ENCODE measurements around the gene ECSIT.

Gene ECSIT

GRCh38 chr19:11549386-11549953, 20.5 kb upstream of the ECSIT start:
- no peak for DNase-seq

GRCh38 chr19:11547929-11548700, 19.2 kb upstream of the ECSIT start:
- no peak for DNase-seq

DNA sequence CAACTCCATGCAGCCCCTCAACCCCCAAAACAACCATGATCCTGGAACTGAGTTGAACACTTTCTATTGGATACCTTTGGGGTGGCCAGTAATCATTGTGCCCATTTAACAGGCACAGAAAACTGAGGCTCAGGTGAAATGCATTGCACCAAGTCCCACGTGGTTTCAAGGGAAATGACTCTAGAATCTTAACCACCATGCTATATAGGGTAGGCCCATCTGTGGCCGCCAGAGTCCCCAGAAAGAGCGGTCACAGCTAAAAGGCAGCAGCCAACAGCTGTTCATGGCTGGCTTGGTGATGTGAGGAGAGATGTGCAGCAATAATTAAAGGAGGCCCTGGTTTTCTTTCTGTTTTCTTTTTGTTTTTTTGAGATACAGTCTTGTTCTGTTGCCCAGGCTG, 12.3 kb upstream of the ECSIT start:
- no peak for DNase-seq

GRCh38 chr19:11540645-11541044, 11.7 kb upstream of the ECSIT start:
- DNase-seq: no peak

GRCh38 chr19:11539495-11540365, 10.8 kb upstream of the ECSIT start:
- DNase-seq: no peak

DNA sequence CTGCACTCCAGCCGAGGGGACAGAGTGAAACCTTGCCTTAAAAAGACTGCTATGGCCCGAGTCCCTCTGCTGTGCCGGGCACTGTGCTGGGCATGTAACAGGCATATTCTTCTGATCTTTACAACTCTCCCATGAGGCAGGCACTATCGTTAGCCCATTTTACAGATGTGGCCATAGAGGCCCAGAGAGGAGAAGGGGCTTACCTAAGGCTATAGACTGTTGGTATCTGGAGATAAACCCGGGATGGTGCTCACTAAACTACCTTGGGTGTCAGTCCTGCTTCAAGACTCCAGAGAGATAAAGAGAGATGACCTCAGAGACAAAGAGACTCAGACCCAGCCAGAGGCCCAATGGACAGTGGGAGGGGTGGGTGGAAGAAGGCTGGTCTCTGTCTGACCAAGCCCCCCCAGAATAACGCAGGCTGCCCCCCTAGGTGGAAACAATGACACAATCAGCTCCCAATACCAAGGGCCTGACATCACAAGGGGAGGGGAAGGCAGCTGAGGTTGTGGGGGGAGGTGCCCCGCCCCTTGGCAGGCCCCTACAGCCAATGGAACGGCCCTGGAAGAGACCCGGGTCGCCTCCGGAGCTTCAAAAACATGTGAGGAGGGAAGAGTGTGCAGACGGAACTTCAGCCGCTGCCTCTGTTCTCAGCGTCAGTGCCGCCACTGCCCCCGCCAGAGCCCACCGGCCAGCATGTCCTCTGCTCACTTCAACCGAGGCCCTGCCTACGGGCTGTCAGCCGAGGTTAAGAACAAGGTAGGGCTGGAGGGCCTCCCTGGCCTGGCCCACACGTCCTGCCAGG, 9.5 kb upstream of the ECSIT start, which contains the start of gene CNN1:
Gene CNN1 (plus strand): TSS at position 620 of the 805 bp plus-strand sequence. CDS start 77 bp downstream, at position 697.
- DNase-seq: no peak

DNA sequence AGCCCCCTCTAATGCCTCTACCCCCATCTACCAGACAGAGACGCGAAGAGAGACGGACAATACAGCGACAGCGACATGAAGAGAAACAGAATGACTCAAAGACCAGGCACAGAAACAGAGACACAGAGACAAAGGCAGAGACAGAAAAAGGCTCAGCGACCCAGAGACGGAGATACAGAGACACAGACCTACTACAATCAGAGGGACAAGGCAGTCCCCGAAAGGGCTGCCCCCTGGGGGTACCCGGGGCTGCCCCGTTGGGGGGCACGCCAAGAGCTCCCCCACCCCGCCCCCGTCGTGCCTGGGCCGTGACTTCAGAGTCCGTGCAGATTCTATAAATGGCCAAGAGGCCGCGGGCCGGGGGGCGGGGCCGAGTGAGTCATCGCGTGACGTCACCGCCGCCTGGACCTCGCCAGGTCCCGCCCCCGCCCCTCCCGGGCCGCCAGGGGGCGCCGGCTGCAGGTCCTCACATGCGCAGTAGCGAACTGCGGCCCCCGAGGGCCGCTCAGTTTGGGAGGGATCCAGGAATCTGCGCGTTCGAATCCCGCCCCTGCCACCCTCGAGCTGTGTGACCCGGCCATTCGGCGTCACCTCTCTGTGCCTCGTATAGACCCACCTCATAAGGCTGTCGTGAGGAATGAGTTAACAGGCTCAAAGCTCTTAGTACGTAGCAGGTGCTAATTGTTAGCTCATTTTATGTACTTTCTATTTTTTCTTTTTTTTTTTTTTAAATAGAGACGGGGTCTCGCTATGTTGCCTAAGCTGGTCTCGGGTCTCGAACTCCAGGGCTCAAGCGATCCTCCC, 7.1 kb upstream of the ECSIT start:
- peak; percentile 93 for DNase-seq

DNA sequence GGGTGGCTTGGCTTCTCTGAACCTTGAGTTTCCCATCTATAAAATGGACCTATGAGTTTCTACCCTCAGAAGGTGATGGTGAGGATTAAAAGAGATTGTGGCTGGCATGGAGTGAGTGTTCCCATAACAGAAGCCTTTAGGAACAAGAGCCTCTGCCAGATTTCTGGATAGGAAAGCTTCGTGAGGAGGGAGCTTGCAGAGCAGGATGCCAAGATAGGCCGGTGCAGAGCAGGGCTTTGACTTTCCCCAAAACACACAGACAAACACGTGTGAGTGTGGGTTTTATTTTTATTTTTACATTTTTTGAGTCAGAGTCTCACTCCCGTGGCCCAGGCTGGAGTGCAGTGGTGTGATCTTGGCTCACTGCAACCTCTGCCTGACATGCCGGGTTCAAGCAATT, 6.0 kb upstream of the ECSIT start:
- no peak for DNase-seq

GRCh38 chr19:11534538-11534937, 5.6 kb upstream of the ECSIT start:
- DNase-seq: no peak

GRCh38 chr19:11530432-11530831, 1.5 kb upstream of the ECSIT start:
- peak; percentile 71 for DNase-seq

DNA sequence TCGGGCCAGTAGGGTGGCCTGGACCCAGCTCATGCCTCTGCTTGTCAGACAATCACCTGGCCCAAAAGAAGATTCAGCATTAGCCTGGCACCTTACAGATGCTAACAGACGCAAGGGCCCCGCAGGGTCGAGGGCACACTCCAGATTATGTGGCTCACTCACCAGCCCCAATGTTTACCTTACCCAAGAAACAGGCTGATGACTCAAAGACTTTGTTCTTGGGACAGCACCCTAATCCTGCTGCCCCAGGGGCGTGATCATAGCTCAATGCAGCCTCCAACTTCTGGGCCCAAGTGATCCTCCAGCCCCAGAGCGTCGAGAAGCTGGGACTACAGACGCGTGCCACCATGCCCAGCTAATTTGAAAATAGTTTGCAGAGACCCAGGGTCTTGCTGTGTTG, 9.8 kb downstream of the ECSIT start:
- DNase-seq: no peak

DNA sequence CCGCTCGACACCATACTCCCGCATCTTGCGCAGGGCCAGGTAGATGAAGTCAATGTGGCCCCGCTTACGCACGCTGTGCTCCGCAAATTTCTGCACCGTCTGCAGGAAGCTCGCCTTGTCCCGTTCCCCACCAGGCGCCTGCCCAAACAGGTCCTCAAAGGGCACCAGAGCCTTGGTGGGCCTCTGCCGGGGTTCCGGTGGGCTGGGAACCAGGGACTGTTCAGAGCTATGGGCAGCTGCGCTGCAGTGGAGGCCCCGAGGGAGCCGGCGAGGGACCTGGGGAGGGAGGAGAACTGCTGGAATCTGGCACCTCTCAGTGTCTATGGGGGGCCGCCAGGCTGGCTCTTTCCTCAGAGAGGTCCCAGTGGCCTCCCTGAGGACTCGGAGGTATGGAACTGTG, 15.0 kb downstream of the ECSIT start:
- DNase-seq: no peak

- DNase-seq: no peak
These were observed 18.5 kb downstream of the ECSIT start for GRCh38 chr19:11510444-11510843.

GRCh38 chr19:11507370-11508078, 21.4 kb downstream of the ECSIT start:
- no peak for DNase-seq

DNA sequence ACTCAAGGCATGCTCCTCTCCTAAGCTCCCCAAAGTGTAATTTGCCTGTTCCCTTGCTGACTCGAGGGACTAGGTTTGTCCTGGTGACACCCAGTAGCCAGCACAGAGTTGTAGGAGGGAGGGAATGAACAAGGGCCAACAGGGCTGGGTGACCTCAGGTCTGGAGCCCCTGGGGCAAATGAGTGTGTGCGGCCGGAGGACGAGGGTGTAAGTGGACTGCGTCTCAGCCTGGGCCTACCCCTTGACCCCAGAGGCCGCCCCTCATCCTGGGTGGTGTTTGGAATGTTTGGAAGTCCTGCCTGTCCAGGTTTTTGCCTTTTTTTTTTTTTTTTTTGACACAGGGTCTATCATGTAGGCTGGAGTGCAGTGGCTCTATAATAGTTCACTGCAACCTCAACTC, 22.0 kb downstream of the ECSIT start:
- DNase-seq: no peak

DNA sequence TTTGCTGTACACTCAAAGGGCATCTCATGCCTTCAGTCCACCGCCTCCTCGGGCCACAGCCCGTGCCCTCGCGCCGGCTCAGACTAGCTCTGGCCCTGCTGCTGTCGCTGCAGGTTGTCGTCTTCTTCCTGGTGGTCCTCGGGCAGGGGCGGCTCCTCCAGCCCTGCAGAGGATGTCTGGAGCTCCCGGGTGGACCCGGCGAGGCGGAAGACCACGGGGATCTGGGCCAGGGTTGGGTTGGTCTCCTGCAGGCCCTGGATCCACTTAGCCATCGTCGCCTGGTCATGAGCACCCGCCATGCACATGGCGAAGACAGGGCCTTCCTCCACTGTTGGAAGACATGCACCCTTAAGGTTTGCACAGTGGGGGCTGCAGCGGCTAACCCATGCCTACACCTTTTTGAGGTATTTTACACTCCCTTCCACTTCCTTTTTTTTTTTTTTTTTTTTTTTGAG, 22.8 kb downstream of the ECSIT start:
- no peak for DNase-seq

DNA sequence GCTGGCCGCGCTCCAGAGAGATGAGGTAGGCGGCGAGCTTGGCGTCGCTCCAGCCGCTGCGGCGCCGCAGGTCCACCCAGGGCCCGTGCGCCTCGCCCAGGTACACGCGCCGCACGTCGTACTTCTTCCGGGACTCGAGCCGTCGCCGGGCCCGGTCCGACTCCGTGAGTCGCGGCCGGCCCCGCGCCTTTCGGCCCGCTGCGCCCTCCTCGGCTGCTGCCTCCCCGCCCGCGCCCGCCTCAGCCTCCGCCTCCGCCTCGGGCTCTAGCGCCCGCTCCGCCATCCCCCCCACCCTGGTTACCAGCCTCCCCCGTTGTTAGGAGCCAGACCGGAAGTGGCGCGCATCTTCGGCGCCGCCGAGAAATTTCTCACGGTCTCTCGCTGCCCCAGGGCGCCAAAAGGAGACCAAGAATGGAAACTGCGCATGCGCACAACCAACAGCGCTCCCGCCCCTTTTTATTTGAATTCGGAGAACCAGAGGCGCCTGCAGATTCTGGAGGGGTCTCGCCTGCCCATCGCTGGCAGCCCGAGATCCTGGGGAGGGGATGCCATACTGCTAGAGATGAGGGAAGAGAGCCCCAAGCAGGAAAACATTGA, 23.3 kb downstream of the ECSIT start, which contains the start of gene ZNF653:
Gene ZNF653 (minus strand): TSS at position 336 of the 597 bp plus-strand sequence. CDS start 53 bp downstream, at position 283.
- DNase-seq: peak; percentile 96

DNA sequence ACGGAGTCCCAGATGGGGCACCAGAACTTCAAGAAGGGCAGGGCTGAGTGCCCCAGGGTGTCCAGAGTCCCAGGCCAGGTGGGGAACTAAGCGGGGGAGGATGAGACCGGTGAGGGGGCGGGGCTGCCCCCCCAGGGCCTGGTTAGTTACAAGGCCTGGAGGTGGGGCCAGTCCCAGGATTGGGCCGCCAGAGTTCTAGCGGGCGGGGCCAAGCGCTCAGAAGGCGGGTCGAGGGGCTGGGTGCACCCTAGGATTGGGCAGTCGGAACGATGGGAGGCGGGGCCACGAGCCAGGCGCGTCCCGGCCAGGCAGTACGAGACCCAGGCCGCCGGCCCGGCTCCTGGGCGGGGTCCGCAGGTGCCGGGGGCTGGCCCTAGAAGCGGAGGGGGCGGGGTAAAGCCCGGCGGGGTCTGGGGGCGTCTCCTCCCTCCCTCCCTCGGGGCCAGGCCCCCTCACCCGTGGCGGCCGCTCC, 23.9 kb downstream of the ECSIT start:
- peak; percentile 98 for DNase-seq

DNA sequence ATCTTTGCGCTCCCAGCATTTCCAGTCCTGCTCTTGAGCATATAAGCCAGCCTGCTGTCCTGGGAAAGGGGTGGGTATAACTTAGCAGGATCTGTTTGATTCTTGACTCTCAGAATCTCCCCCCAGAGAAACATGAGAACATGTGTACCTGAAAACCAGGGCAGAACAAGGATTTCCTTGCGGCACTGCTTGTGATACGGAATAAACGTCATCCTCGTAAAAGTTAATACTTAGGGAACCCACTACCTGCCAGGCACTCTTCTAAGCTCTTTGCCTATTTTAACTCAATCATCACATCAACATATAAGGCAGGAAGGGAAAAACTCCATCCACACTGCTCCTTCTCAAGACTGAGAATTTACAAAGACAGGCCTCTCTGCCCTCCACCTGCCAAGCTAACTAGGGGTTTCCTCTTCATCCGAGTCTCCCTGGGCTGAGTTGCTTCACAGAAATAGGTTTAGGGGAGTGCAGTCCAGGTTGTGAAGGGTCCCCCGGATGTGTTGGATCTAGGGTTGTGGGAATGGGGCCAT, 24.4 kb downstream of the ECSIT start:
- no peak for DNase-seq

GRCh38 chr19:11499890-11500420, 29.0 kb downstream of the ECSIT start:
- no peak for DNase-seq

Data from activated CD4-positive, alpha-beta T cell treated with anti-CD3 and anti-CD28 coated beads, Interleukin-10, Interleukin-2, amounts not matched to agents 100 ng/mL and 50 ng/mL, durations not matched to agents 16 hours and 8 hours (primary cell).